Keratinocyte (primary cell): ENCODE results near the gene FRMPD4. TPM values are rescaled to one million over a fixed set of nuclear protein-coding genes. Genes with fewer than 3 reads are reported as not detected.
A peak's percentile ranks its signal among the peaks of the same experiment; 100 is the strongest.

Experiments
- DNase-seq: peaks from one replicate; pipeline ENCODE4 v3.0.0-alpha.2; 2011; ENCODE audit warnings: low read depth, missing footprints, low spot score
- FAIRE-seq: peaks from 2 replicates; lab custom pipeline; 2011; peaks lifted over from hg19 to GRCh38; lab: Jason Lieb, UNC
- H2AFZ ChIP-seq: 2 replicates; pipeline ENCODE4 v1.6.0; 2012; ENCODE audit warnings: low read length, control low read depth, inconsistent platforms; ENCODE audit not compliant: control insufficient read depth
- H3K27ac ChIP-seq: 2 replicates; pipeline ENCODE4 v1.5.1; 2011; ENCODE audit warnings: low read length; ENCODE audit not compliant: control insufficient read depth, insufficient read depth
- H3K27me3 ChIP-seq: 3 replicates; pipeline ENCODE4 v1.6.0; 2011; ENCODE audit warnings: low read length; ENCODE audit not compliant: control insufficient read depth, insufficient read depth; ENCODE audit errors: extremely low read depth
- H3K36me3 ChIP-seq, 2 experiments: 2 replicates in 1 of 2; 3 replicates in 1 of 2; pipeline ENCODE4 v1.5.1; 2011; ENCODE audit warnings: low read length in 2 of 2, mild to moderate bottlenecking in 1 of 2; ENCODE audit not compliant: control insufficient read depth in 2 of 2, insufficient read depth in 2 of 2; ENCODE audit errors: extremely low read depth in 1 of 2
- H3K4me1 ChIP-seq: 3 replicates; pipeline ENCODE4 v1.5.1; 2011; ENCODE audit warnings: low read length; ENCODE audit not compliant: control insufficient read depth, insufficient read depth; ENCODE audit errors: extremely low read depth
- H3K4me2 ChIP-seq: 3 replicates; pipeline ENCODE4 v1.6.0; 2011; ENCODE audit warnings: low read depth, low read length; ENCODE audit not compliant: control insufficient read depth, insufficient read depth; ENCODE audit errors: extremely low read depth
- H3K4me3 ChIP-seq, 3 experiments: fragments of 200-600 bp in 1 of 3; sonication (generic) in 1 of 3; 2 replicates in 2 of 3; 3 replicates in 1 of 3; pipeline ENCODE4 v1.5.1; 2011 to 2016; ENCODE audit warnings: low read length in 3 of 3, mild to moderate bottlenecking in 3 of 3, control low read depth in 2 of 3, inconsistent platforms in 1 of 3, low read depth in 1 of 3, mixed read lengths in 1 of 3, mixed run types in 1 of 3, moderate library complexity in 1 of 3; ENCODE audit not compliant: control insufficient read depth in 2 of 3, insufficient read depth in 2 of 3; ENCODE audit errors: extremely low read depth in 1 of 3
- H3K79me2 ChIP-seq: 2 replicates; pipeline ENCODE4 v1.6.0; 2012; ENCODE audit warnings: low read length; ENCODE audit not compliant: control insufficient read depth, insufficient read depth
- H3K9ac ChIP-seq: 3 replicates; pipeline ENCODE4 v1.6.0; 2011; ENCODE audit warnings: low read length; ENCODE audit not compliant: control insufficient read depth, insufficient read depth; ENCODE audit errors: extremely low read depth
- H3K9me1 ChIP-seq: 3 replicates; pipeline ENCODE4 v1.6.0; 2011; ENCODE audit warnings: low read length; ENCODE audit not compliant: control insufficient read depth, insufficient read depth; ENCODE audit errors: extremely low read depth
- H3K9me3 ChIP-seq: 2 replicates; pipeline ENCODE4 v1.5.1; 2012; ENCODE audit warnings: low read depth, low read length; ENCODE audit not compliant: control insufficient read depth
- H4K20me1 ChIP-seq: 3 replicates; pipeline ENCODE4 v1.6.0; 2011; ENCODE audit warnings: low read length; ENCODE audit not compliant: control insufficient read depth, insufficient read depth; ENCODE audit errors: extremely low read depth
- CTCF ChIP-seq, 3 experiments: IDR thresholded peaks in 1 of 3; conservative IDR thresholded peaks in 1 of 3; optimal IDR thresholded peaks in 1 of 3; 2 replicates in 2 of 3; 3 replicates in 1 of 3; pipeline versions ENCODE3 to v1.5.1; 2011; ENCODE audit warnings: low read length in 3 of 3, mild to moderate bottlenecking in 3 of 3, moderate library complexity in 2 of 3, control low read depth in 1 of 3, inconsistent platforms in 1 of 3; ENCODE audit not compliant: insufficient read depth in 2 of 3; ENCODE audit errors: extremely low read depth in 1 of 3
- EZH2 ChIP-seq: IDR thresholded peaks from one replicate; pipeline ENCODE4 v1.6.1; 2012; ENCODE audit warnings: inconsistent platforms, mild to moderate bottlenecking, low read length, moderate library complexity
- dilution Hi-C: fragments of 300-500 bp; cut with MboI; formaldehyde crosslinking; loops from one replicate; pipeline ENCODE4 v1.7.0; 2020; ENCODE audit warnings: low sequenced_read_pairs; ENCODE audit not compliant: extremely low pct_ligation_motif_present
- polyA plus RNA-seq, 5 experiments: library from polyadenylated mRNA; depleted of rRNA in 3 of 5; stranded (reverse) in 3 of 5; stranded (forward) in 1 of 5; unstranded in 1 of 5; fragments of >200 nt; gene quantifications; 1 replicate in 1 of 5; 2 replicates in 3 of 5; 3 replicates in 1 of 5; pipeline versions ENCODE4 v1.2.1 to v1.2.3, GENCODE V29; 2011 to 2012; ENCODE audit warnings: missing spikeins in 2 of 5, low read depth in 1 of 5, low replicate concordance in 1 of 5

Gene FRMPD4
- polyA plus RNA-seq, 1 donor (not counting 4 experiments of a cell fraction or from before 2014, with no cell fraction given) = 0.05 TPM

- Histone ChIP-seq H3K9me3 (no peaks in the 10 kb centered on the region), H3K27me3 (no peaks in the 10 kb centered on the region), H3K4me3 (no peak overlapping the region), H3K4me2 (no peak overlapping the region), H4K20me1 (no peaks in the 10 kb centered on the region), H3K79me2 (no peaks in the 10 kb centered on the region), H3K9me1 (no peaks in the 10 kb centered on the region), H2AFZ (no peak overlapping the region), H3K4me1 (no peaks in the 10 kb centered on the region), H3K36me3 (no peaks in the 10 kb centered on the region), H3K9ac (no peak overlapping the region), H3K27ac (no peak overlapping the region)
- dilution Hi-C loops = no loop called here
- DNase-seq (no peak), FAIRE-seq (no peak)
- TF ChIP-seq EZH2 (no peak), CTCF (optimal IDR thresholded peaks at IDR 0.05 in 1 of 3, IDR thresholded peaks at IDR 0.05 in 1 of 3, conservative IDR thresholded peaks at IDR 0.05 in 1 of 3; ENCODE audit: extremely low read depth in 1 of 3, insufficient read depth in 2 of 3, low read length in 3 of 3) (peak in 2 of 3 experiments; percentile 2 to 23)
Measured at GRCh38 chrX:12595720-12596119, 457.4 kb downstream of the FRMPD4 start.

- peak; percentile 95 for DNase-seq
- peak; percentile 98 for FAIRE-seq
- Histone ChIP-seq H3K27ac (peak overlapping the region; percentile 95), H3K27me3 (no peaks in the 10 kb centered on the region), H3K4me3 (no peak overlapping the region), H3K4me1 (peaks cover 19% of the 10 kb centered on the region), H3K36me3 (no peaks in the 10 kb centered on the region), H4K20me1 (no peaks in the 10 kb centered on the region), H3K4me2 (peak overlapping the region; percentile 59), H3K9me3 (no peaks in the 10 kb centered on the region), H3K9me1 (no peaks in the 10 kb centered on the region), H2AFZ (peak overlapping the region; percentile 48), H3K9ac (peak overlapping the region; percentile 58), H3K79me2 (no peaks in the 10 kb centered on the region)
- dilution Hi-C loops = no loop called here
- TF ChIP-seq CTCF (optimal IDR thresholded peaks at IDR 0.05 in 1 of 3, IDR thresholded peaks at IDR 0.05 in 1 of 3, conservative IDR thresholded peaks at IDR 0.05 in 1 of 3; ENCODE audit: extremely low read depth in 1 of 3, insufficient read depth in 2 of 3, low read length in 3 of 3) (no peak), EZH2 (no peak)
Measured at GRCh38 chrX:12610079-12610478, 471.8 kb downstream of the FRMPD4 start.
